K562 (cell line): ENCODE data around the gene SERPINE2.

ENCODE experiments used
- FOXA1 ChIP-seq: fragments of 450-650 bp; IDR thresholded peaks from 2 replicates; pipeline ENCODE4 v1.6.1; 2016; ENCODE audit warnings: mild to moderate bottlenecking, borderline replicate concordance
- NR1H2 ChIP-seq: sonication (generic); formaldehyde crosslinking; IDR thresholded peaks from 2 replicates; pipeline ENCODE4 v1.4.0; 2020; ENCODE audit warnings: mild to moderate bottlenecking, missing genetic modification reagents
- RNF2 ChIP-seq: sonication (generic); IDR thresholded peaks from 2 replicates; pipeline ENCODE4 v1.6.1; 2016

- TF ChIP-seq RNF2: no peak
- TF ChIP-seq FOXA1: no peak
- no peak for TF ChIP-seq NR1H2 (CRISPR knock-in tag)
Observed at GRCh38 chr2:224023188-224023587, 15.9 kb downstream of the SERPINE2 start.
